Left kidney (tissue), 2 donors: ENCODE results near the gene FUT8. TPM values are rescaled to one million over a fixed set of nuclear protein-coding genes. Genes with fewer than 3 reads are reported as not detected.
"Not testable (repeated sequence)": the region's sequence is repeated elsewhere in the genome, so short reads cannot be mapped to it uniquely, and the experiment has no call there.

Experiments used
- DNase-seq: peaks from one replicate; pipeline ENCODE4 v3.0.0-alpha.2; 2013
- polyA plus RNA-seq: library from polyadenylated mRNA; unstranded; fragments of 120-200 nt; gene quantifications from one replicate; pipeline ENCODE4 v1.2.1, GENCODE V29; 2013; ENCODE audit not compliant: insufficient read length

The FUT8 gene
- polyA plus RNA-seq, 1 donor = 18.4 TPM

GRCh38 chr14:65414961-65415589 lies 2.5 kb downstream of the FUT8 start:
- peak; percentile 22 for DNase-seq

GRCh38 chr14:65415613-65416012 lies 3.1 kb downstream of the FUT8 start:
- no peak for DNase-seq

GRCh38 chr14:65419593-65420252 lies 7.2 kb downstream of the FUT8 start:
- DNase-seq = no peak

GRCh38 chr14:65421201-65421981 lies 8.9 kb downstream of the FUT8 start:
- no peak for DNase-seq

- no peak for DNase-seq
Measured at GRCh38 chr14:65422088-65422834, 9.7 kb downstream of the FUT8 start.

GRCh38 chr14:65423982-65424381 lies 11.5 kb downstream of the FUT8 start:
- DNase-seq = no peak

- no peak for DNase-seq
Measured at GRCh38 chr14:65424531-65424930, 12.0 kb downstream of the FUT8 start.

- DNase-seq = no peak
Measured at GRCh38 chr14:65425885-65426284, 13.4 kb downstream of the FUT8 start.

- DNase-seq = not testable (repeated sequence)
Measured at GRCh38 chr14:65426902-65427301, 14.4 kb downstream of the FUT8 start.

- no peak for DNase-seq
Measured at GRCh38 chr14:65428691-65429090, 16.2 kb downstream of the FUT8 start.

- DNase-seq = no peak
Measured at GRCh38 chr14:65429757-65430156, 17.2 kb downstream of the FUT8 start.

- no peak for DNase-seq
Measured at GRCh38 chr14:65431245-65431644, 18.7 kb downstream of the FUT8 start.

- no peak for DNase-seq
Measured at GRCh38 chr14:65431951-65432350, 19.4 kb downstream of the FUT8 start.

GRCh38 chr14:65432361-65432948 lies 19.9 kb downstream of the FUT8 start:
- no peak for DNase-seq

GRCh38 chr14:65433157-65433556 lies 20.6 kb downstream of the FUT8 start:
- no peak for DNase-seq

- DNase-seq = no peak
Measured at GRCh38 chr14:65433646-65434045, 21.1 kb downstream of the FUT8 start.

- DNase-seq = no peak
Measured at GRCh38 chr14:65434216-65434850, 21.8 kb downstream of the FUT8 start.

- DNase-seq = no peak
Measured at GRCh38 chr14:65438266-65438933, 25.9 kb downstream of the FUT8 start.

- DNase-seq = no peak
Measured at GRCh38 chr14:65439117-65439516, 26.6 kb downstream of the FUT8 start.

GRCh38 chr14:65440230-65440629 lies 27.7 kb downstream of the FUT8 start:
- no peak for DNase-seq

GRCh38 chr14:65444230-65444629 lies 31.7 kb downstream of the FUT8 start:
- DNase-seq = no peak
